ENCODE results near the gene LDB2.

LDB2 gene

GRCh38 chr4:16790508-16790907, 107.9 kb downstream of the LDB2 start:
- H3K9me3 ChIP-seq (ENCODE audit: control insufficient read depth, low read length): no peaks in the 10 kb centered on the region

GRCh38 chr4:16788868-16789267, 109.6 kb downstream of the LDB2 start:
- H3K36me3 ChIP-seq (ENCODE audit: control insufficient read depth, insufficient read depth, low read length, severe bottlenecking): no peaks in the 10 kb centered on the region

More at GRCh38 chr4:16790508-16790907, 107.9 kb downstream of the LDB2 start:
- Histone ChIP-seq H3K9ac (ENCODE audit: low read length) (no peak overlapping the region), H3K27me3 (replicated peaks; ENCODE audit: control insufficient read depth, insufficient read depth, low read length) (no peaks in the 10 kb centered on the region), H3K4me3 (ENCODE audit: low read length) (no peak overlapping the region), H3K4me1 (ENCODE audit: control insufficient read depth, insufficient read depth, low read length) (no peaks in the 10 kb centered on the region), H3K36me3 (ENCODE audit: control insufficient read depth, insufficient read depth, low read length, severe bottlenecking) (no peaks in the 10 kb centered on the region)
- no peak for DNase-seq (ENCODE audit: low read depth)

GRCh38 chr4:16785793-16786527, 112.5 kb downstream of the LDB2 start:
- H3K9me3 ChIP-seq (ENCODE audit: control insufficient read depth, low read length): no peaks in the 10 kb centered on the region
- no peaks in the 10 kb centered on the region for H3K4me1 ChIP-seq (ENCODE audit: control insufficient read depth, insufficient read depth, low read length)
- H3K4me3 ChIP-seq (ENCODE audit: low read length): no peak overlapping the region
- H3K27me3 ChIP-seq (replicated peaks; ENCODE audit: control insufficient read depth, insufficient read depth, low read length): no peaks in the 10 kb centered on the region
- no peaks in the 10 kb centered on the region for H3K36me3 ChIP-seq (ENCODE audit: control insufficient read depth, insufficient read depth, low read length, severe bottlenecking)
- peak; percentile 50 for DNase-seq (ENCODE audit: low read depth)
- H3K9ac ChIP-seq (ENCODE audit: low read length): no peak overlapping the region

More at GRCh38 chr4:16788868-16789267, 109.6 kb downstream of the LDB2 start:
- H3K9me3 ChIP-seq (ENCODE audit: control insufficient read depth, low read length): no peaks in the 10 kb centered on the region
- no peak overlapping the region for H3K9ac ChIP-seq (ENCODE audit: low read length)
- no peak overlapping the region for H3K4me3 ChIP-seq (ENCODE audit: low read length)
- no peaks in the 10 kb centered on the region for H3K4me1 ChIP-seq (ENCODE audit: control insufficient read depth, insufficient read depth, low read length)
- no peak for DNase-seq (ENCODE audit: low read depth)
- no peaks in the 10 kb centered on the region for H3K27me3 ChIP-seq (replicated peaks; ENCODE audit: control insufficient read depth, insufficient read depth, low read length)

GRCh38 chr4:16783119-16783518, 115.3 kb downstream of the LDB2 start:
- Histone ChIP-seq H3K9ac (ENCODE audit: low read length) (no peak overlapping the region), H3K9me3 (ENCODE audit: control insufficient read depth, low read length) (no peaks in the 10 kb centered on the region), H3K36me3 (ENCODE audit: control insufficient read depth, insufficient read depth, low read length, severe bottlenecking) (no peaks in the 10 kb centered on the region), H3K27me3 (replicated peaks; ENCODE audit: control insufficient read depth, insufficient read depth, low read length) (no peaks in the 10 kb centered on the region), H3K4me3 (ENCODE audit: low read length) (no peak overlapping the region), H3K4me1 (ENCODE audit: control insufficient read depth, insufficient read depth, low read length) (peaks cover 4% of the 10 kb centered on the region)
- DNase-seq (ENCODE audit: low read depth): no peak

- H3K36me3 ChIP-seq (ENCODE audit: control insufficient read depth, insufficient read depth, low read length, severe bottlenecking): no peaks in the 10 kb centered on the region
Measured at GRCh38 chr4:16779028-16779675, 119.3 kb downstream of the LDB2 start.

GRCh38 chr4:16777726-16778125, 120.7 kb downstream of the LDB2 start:
- no peaks in the 10 kb centered on the region for H3K9me3 ChIP-seq (ENCODE audit: control insufficient read depth, low read length)
- DNase-seq (ENCODE audit: low read depth): no peak
- no peaks in the 10 kb centered on the region for H3K36me3 ChIP-seq (ENCODE audit: control insufficient read depth, insufficient read depth, low read length, severe bottlenecking)
- peaks cover 5% of the 10 kb centered on the region for H3K4me1 ChIP-seq (ENCODE audit: control insufficient read depth, insufficient read depth, low read length)
- H3K4me3 ChIP-seq (ENCODE audit: low read length): no peak overlapping the region
- no peak overlapping the region for H3K9ac ChIP-seq (ENCODE audit: low read length)
- H3K27me3 ChIP-seq (replicated peaks; ENCODE audit: control insufficient read depth, insufficient read depth, low read length): no peaks in the 10 kb centered on the region

More at GRCh38 chr4:16779028-16779675, 119.3 kb downstream of the LDB2 start:
- Histone ChIP-seq H3K27me3 (replicated peaks; ENCODE audit: control insufficient read depth, insufficient read depth, low read length) (no peaks in the 10 kb centered on the region), H3K9me3 (ENCODE audit: control insufficient read depth, low read length) (no peaks in the 10 kb centered on the region), H3K9ac (ENCODE audit: low read length) (no peak overlapping the region), H3K4me1 (ENCODE audit: control insufficient read depth, insufficient read depth, low read length) (peaks cover 4% of the 10 kb centered on the region), H3K4me3 (ENCODE audit: low read length) (no peak overlapping the region)
- no peak for DNase-seq (ENCODE audit: low read depth)

- no peak for DNase-seq (ENCODE audit: low read depth)
- H3K27me3 ChIP-seq (replicated peaks; ENCODE audit: control insufficient read depth, insufficient read depth, low read length): no peaks in the 10 kb centered on the region
- no peak overlapping the region for H3K9ac ChIP-seq (ENCODE audit: low read length)
- H3K4me1 ChIP-seq (ENCODE audit: control insufficient read depth, insufficient read depth, low read length): peaks cover 21% of the 10 kb centered on the region
- H3K4me3 ChIP-seq (ENCODE audit: low read length): no peak overlapping the region
- no peaks in the 10 kb centered on the region for H3K9me3 ChIP-seq (ENCODE audit: control insufficient read depth, low read length)
- no peaks in the 10 kb centered on the region for H3K36me3 ChIP-seq (ENCODE audit: control insufficient read depth, insufficient read depth, low read length, severe bottlenecking)
Measured at GRCh38 chr4:16775411-16776154, 122.9 kb downstream of the LDB2 start.

GRCh38 chr4:16772366-16772850, 126.0 kb downstream of the LDB2 start:
- peak; percentile 91 for DNase-seq (ENCODE audit: low read depth)
- Histone ChIP-seq H3K4me1 (ENCODE audit: control insufficient read depth, insufficient read depth, low read length) (peaks cover 28% of the 10 kb centered on the region), H3K4me3 (ENCODE audit: low read length) (no peak overlapping the region), H3K36me3 (ENCODE audit: control insufficient read depth, insufficient read depth, low read length, severe bottlenecking) (no peaks in the 10 kb centered on the region), H3K27me3 (replicated peaks; ENCODE audit: control insufficient read depth, insufficient read depth, low read length) (no peaks in the 10 kb centered on the region), H3K9me3 (ENCODE audit: control insufficient read depth, low read length) (no peaks in the 10 kb centered on the region), H3K9ac (ENCODE audit: low read length) (no peak overlapping the region)

GRCh38 chr4:16770710-16771285, 127.6 kb downstream of the LDB2 start:
- Histone ChIP-seq H3K36me3 (ENCODE audit: control insufficient read depth, insufficient read depth, low read length, severe bottlenecking) (no peaks in the 10 kb centered on the region), H3K27me3 (replicated peaks; ENCODE audit: control insufficient read depth, insufficient read depth, low read length) (no peaks in the 10 kb centered on the region), H3K9ac (ENCODE audit: low read length) (no peak overlapping the region), H3K9me3 (ENCODE audit: control insufficient read depth, low read length) (no peaks in the 10 kb centered on the region), H3K4me1 (ENCODE audit: control insufficient read depth, insufficient read depth, low read length) (peaks cover 28% of the 10 kb centered on the region), H3K4me3 (ENCODE audit: low read length) (no peak overlapping the region)
- no peak for DNase-seq (ENCODE audit: low read depth)

- Histone ChIP-seq H3K9ac (ENCODE audit: low read length) (no peak overlapping the region), H3K4me1 (ENCODE audit: control insufficient read depth, insufficient read depth, low read length) (peaks cover 28% of the 10 kb centered on the region), H3K4me3 (ENCODE audit: low read length) (no peak overlapping the region), H3K9me3 (ENCODE audit: control insufficient read depth, low read length) (no peaks in the 10 kb centered on the region), H3K27me3 (replicated peaks; ENCODE audit: control insufficient read depth, insufficient read depth, low read length) (no peaks in the 10 kb centered on the region), H3K36me3 (ENCODE audit: control insufficient read depth, insufficient read depth, low read length, severe bottlenecking) (no peaks in the 10 kb centered on the region)
- no peak for DNase-seq (ENCODE audit: low read depth)
Measured at GRCh38 chr4:16767861-16768260, 130.6 kb downstream of the LDB2 start.

- DNase-seq (ENCODE audit: low read depth): no peak
- Histone ChIP-seq H3K36me3 (ENCODE audit: control insufficient read depth, insufficient read depth, low read length, severe bottlenecking) (no peaks in the 10 kb centered on the region), H3K4me3 (ENCODE audit: low read length) (no peak overlapping the region), H3K9me3 (ENCODE audit: control insufficient read depth, low read length) (no peaks in the 10 kb centered on the region), H3K9ac (ENCODE audit: low read length) (no peak overlapping the region), H3K4me1 (ENCODE audit: control insufficient read depth, insufficient read depth, low read length) (peaks cover 27% of the 10 kb centered on the region), H3K27me3 (replicated peaks; ENCODE audit: control insufficient read depth, insufficient read depth, low read length) (no peaks in the 10 kb centered on the region)
Measured at GRCh38 chr4:16767251-16767650, 131.2 kb downstream of the LDB2 start.

All from adipocyte (in vitro differentiated cells).